Spleen (tissue), 7 donors: ENCODE measurements around the gene UIMC1.

Source experiments
- POLR2A ChIP-seq, 3 donors: fragments of 450-650 bp; IDR thresholded peaks; one replicate each; pipeline ENCODE4 v1.5.1; 2017; ENCODE audit warnings: antibody characterized with exemption in 3 of 3, mild to moderate bottlenecking in 1 of 3
- TF ChIP-seq, protein P1 (sequence below), 11 experiments: fragments of 200-600 bp in 7 of 11; fragments of 450-650 bp in 4 of 11; sonication (generic) in 4 of 11; IDR thresholded peaks in 8 of 11; conservative IDR thresholded peaks in 3 of 11; 1 replicate in 7 of 11; 2 replicates in 4 of 11; pipeline versions ENCODE4 v1.4.0 to v1.8.0; 2016 to 2021; ENCODE audit warnings: antibody characterized with exemption in 11 of 11, inconsistent platforms in 4 of 11, mild to moderate bottlenecking in 1 of 11
- donor health status: DM: no; HTN: no; CAD: no; lungs with moderate emphysema.
- donor health status: DM: no; HTN: no; CAD: no.
- donor health status: DM: no; HTN: no; CAD: no.

DNA sequence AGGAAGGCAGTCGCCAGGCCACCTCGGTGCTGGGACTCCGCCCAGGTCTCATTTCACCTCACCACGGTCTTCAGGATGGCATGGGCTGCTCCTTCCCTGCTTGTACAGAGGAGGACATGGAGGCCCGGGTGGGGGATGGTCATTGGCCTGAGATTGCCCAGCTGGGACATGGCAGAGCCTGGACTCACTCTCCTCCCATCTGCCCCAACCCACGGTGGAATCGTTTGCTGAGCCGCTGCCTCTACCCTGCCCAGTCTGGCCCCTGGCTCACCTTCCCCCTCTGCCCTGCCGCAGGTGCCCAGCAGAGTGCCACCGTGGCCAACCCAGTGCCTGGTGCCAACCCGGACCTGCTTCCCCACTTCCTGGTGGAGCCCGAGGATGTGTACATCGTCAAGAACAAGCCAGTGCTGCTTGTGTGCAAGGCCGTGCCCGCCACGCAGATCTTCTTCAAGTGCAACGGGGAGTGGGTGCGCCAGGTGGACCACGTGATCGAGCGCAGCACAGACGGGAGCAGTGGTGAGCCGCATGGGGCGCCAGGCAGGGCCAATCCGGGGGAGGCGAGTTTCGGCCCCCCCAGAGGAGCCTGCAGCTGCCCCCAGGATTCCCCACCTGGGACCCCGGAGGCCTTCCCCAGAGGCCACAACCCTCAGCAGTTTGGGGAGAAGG is 144.1 kb downstream of the UIMC1 start:
- TF ChIP-seq, protein P1, sequence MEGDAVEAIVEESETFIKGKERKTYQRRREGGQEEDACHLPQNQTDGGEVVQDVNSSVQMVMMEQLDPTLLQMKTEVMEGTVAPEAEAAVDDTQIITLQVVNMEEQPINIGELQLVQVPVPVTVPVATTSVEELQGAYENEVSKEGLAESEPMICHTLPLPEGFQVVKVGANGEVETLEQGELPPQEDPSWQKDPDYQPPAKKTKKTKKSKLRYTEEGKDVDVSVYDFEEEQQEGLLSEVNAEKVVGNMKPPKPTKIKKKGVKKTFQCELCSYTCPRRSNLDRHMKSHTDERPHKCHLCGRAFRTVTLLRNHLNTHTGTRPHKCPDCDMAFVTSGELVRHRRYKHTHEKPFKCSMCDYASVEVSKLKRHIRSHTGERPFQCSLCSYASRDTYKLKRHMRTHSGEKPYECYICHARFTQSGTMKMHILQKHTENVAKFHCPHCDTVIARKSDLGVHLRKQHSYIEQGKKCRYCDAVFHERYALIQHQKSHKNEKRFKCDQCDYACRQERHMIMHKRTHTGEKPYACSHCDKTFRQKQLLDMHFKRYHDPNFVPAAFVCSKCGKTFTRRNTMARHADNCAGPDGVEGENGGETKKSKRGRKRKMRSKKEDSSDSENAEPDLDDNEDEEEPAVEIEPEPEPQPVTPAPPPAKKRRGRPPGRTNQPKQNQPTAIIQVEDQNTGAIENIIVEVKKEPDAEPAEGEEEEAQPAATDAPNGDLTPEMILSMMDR (IDR thresholded peaks at IDR 0.05 in 8 of 11, conservative IDR thresholded peaks at IDR 0.05 in 3 of 11), result no peak
- TF ChIP-seq POLR2A (IDR thresholded peaks at IDR 0.05), result no peak
